GM18498 (cell line): Measurements from ENCODE around the gene TPP1.

Experiments used
- ATAC-seq: cut with Tn5 transposase; IDR thresholded peaks from one replicate; pipeline ENCODE4 v1.9.1; 2021; ENCODE audit warnings: mild to moderate bottlenecking, moderate library complexity; ENCODE audit not compliant: unreplicated experiment

Gene TPP1

GRCh38 chr11:6566704-6567370 lies 52.4 kb downstream of the TPP1 start:
- ATAC-seq = no peak

GRCh38 chr11:6565988-6566703 lies 53.1 kb downstream of the TPP1 start:
- ATAC-seq = no peak

DNA sequence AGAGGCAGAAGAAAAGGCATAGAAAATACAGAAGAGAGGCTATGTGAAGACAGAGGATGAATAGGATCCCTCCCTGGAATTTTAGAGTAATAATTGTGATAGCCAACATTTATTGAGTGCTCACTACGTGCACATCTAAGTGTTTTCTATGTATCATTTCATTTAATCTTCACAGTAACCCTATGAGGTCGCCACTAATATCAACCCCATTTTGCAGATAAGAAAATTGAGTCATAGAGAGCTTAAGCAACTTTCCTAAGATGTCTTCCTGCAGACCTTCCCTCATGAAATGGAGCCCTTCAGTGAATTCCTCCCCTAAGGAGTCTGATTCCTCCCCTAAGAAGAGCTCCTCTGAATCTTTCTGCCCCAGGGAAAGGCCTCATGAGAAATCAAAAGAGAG lies 53.9 kb downstream of the TPP1 start:
- ATAC-seq = no peak

DNA sequence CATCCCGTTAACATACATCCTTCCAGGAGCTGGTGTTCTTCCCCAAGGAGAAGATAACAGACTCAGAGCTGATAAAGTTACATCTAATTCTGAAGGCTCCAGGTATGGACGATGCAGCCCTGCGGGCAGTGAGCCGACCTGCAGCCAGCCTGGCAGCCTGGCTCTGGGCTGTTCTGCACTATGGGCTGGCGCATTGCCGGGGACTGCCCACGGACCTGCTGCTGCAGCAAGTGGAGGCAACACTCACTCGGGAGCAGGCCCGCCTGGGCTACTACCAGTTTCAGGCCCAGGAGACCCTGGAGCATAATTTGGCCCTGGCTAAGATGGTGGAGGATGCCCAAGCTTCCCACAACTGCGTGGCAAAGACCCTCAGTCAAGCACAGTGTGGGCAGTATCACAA lies 55.6 kb downstream of the TPP1 start:
- no peak for ATAC-seq

- ATAC-seq = no peak
Observed at GRCh38 chr11:6563121-6563619, 56.1 kb downstream of the TPP1 start.
